T47D (cell line): ENCODE data around the gene PDE8A.
A peak's percentile ranks its signal among the peaks of the same experiment; 100 is the strongest.

Experiments
- DNase-seq, 2 experiments: peaks; one replicate each; pipeline versions ENCODE4 v3.0.0 to v3.0.0-alpha.2; 2011 to 2012; ENCODE audit warnings: low read depth in 1 of 2, low spot score in 1 of 2
- JUND ChIP-seq: IDR thresholded peaks from 2 replicates; pipeline ENCODE4 v1.6.1; 2012; ENCODE audit warnings: low read depth
- in situ Hi-C: cut with HindIII; loops from 2 replicates; pipeline ENCODE4 v1.10.0; 2016; ENCODE audit warnings: low sequenced_read_pairs, low pct_unique_long_range_greater_than_20kb

PDE8A gene

DNA sequence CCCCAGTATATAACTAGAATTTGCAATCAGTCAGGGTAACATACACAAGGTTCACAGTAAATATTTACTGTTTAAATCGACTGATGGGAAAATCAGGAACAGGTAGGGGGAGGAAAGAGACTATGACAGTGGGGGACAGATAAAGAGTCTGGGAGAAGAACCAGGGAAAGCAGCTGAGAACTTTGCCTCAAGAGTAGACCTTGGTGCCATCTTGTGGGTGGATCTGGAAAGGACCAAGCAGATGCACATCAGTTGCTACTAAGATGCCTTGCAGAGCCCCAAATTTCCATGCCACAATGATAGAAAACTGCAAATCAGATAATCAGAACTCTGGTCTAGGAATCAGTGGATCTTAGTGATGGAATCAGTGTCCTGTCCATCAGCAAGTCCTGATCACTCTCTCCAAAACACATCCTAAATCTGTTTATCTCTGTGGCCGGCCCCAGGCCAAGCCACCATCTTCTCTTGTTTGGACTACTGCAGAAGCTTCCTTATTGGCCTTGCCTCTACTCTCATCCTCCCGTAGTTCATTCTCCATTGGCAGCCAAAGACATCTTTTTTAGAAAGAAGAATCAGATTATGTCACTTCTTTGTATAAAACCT, 62.7 kb downstream of the PDE8A start:
- peak in 1 of 2 experiments; percentile 79 for DNase-seq
- in situ Hi-C loops, result no loop called here
- no peak for TF ChIP-seq JUND

DNA sequence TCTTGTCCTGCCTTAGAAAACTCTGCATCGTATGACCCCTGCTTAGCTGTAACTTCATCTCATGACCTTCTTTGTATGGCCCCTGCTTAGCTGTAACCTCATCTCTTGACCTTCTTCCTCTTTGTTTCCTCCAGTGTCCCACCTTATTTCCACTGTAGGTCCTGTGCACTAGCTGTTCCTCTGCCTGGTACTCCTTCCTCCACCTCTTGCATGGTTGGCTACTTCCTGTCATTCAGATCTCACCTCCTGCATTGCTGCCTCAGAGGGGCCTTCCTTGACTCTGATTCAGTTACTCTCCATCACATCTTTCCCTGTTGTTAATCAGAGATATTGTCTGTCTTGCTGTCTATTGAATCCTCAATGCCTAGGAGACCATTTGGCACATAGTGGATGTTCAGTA, 63.2 kb downstream of the PDE8A start:
- in situ Hi-C loops, result no loop called here

DNA sequence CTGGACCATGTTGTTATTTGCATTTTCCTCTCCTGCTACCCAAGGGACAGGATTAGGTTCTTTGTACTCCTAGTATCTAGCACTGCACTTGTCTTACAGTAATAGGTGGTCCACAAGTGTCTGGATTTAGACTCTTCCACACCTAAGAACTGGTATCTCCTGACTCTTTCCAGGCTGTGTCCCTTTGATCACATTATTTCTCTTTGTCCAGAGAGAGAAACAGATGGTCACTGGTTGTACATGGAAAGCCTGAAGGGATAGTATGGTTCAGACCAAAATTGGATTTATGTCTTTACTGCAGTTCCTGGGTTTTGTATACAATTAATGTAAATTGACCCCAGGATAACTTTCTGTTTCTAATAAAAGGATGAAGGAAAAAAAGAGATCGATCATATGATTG, 64.0 kb downstream of the PDE8A start:
- DNase-seq, result no peak
- no peak for TF ChIP-seq JUND
- in situ Hi-C loops, result no loop called here

More for the DNA sequence above, 63.2 kb downstream of the PDE8A start:
- no peak for TF ChIP-seq JUND
- no peak for DNase-seq

DNA sequence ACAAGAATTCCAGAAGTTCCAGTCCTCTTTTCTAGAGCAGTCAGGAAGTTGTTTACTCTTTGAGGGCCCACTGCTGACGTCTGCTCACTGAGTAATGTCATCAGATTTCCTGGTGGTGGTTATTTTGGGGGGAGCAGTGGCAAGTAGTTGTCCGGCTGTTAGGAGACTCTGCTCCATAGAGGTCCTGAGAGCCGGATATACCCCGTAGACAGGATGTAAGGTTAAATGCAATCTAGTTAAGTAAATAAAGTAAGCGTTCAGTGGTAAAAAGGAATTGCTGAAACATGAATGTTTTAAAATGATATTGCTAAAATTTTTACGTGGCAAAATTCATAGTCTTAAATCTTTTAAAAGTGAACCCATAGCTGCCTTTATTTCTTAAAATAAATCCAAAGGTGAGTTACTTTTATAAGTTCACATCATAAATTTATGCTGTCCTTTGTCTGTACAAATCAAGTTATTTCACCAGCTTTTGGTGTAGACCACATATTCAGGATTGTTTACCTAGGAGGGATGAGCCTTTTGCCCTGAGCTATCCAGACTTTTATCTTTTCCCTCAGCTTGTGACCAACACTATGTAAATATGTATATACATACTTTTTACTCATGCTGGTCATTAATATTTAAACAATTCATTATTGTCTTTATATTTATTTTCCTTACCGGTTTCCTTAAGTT, 65.8 kb downstream of the PDE8A start:
- peak in 1 of 2 experiments; percentile 29 for DNase-seq
- TF ChIP-seq JUND, result no peak
- in situ Hi-C loops, result no loop called here

DNA sequence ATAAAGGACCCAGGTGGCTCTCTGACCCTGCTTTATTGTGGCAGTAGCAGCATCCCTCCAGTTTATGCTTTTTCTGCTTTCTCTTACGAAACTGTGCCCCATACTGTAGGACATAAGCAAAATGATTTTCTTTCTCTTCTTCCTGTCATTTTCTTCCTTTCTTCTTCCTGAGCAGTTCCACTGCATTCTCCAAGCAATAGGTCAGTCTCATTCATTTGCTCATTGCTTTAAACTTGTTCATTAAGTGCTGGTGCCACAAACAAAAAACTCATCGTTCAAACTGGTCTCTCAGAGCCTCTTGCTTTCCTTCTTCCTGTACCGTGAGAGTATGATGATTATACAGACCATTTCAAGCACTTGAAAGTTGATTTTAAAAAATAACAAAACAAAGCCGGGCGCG, 66.8 kb downstream of the PDE8A start:
- no peak for DNase-seq
- TF ChIP-seq JUND, result no peak
- in situ Hi-C loops, result no loop called here

DNA sequence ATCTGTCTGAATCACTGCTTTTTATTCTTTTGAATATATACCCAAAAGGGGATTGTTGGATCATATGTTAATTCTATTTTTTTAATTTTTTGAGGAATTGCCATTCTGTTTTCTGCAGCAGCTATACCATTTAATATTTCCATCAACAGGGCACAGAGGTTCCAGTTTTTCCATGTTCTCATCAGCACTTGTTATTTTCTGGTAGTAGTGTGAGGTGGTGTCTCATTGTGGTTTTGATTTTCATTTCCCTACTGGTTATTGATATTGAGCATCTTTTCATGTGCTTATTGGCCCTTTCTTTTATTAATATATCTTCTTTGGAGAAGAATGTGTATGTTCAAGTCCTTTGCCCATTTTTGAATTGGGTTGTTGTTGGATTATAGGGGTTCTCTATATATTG, 68.1 kb downstream of the PDE8A start:
- TF ChIP-seq JUND, result no peak
- no peak for DNase-seq
- in situ Hi-C loops, result no loop called here

DNA sequence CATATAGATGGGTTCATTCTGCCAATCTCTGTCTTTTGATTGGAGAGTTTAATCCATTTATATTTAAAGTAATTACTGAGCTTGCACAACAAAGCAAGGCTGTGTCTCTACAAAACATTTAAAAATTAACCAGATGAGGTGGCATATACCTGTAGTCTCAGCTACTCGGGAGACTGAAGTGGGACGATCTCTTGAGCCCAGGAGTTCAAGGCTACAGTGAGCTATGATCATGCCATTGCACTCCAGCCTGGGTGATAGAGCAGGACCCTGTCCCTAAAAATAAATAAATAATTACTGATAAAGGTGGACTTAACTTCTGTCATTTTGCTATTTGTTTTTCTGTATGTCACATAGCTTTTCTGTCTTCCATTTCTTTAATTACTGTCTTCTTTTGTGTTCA, 78.1 kb downstream of the PDE8A start:
- no peak for DNase-seq
- in situ Hi-C loops, result no loop called here
- TF ChIP-seq JUND, result no peak

DNA sequence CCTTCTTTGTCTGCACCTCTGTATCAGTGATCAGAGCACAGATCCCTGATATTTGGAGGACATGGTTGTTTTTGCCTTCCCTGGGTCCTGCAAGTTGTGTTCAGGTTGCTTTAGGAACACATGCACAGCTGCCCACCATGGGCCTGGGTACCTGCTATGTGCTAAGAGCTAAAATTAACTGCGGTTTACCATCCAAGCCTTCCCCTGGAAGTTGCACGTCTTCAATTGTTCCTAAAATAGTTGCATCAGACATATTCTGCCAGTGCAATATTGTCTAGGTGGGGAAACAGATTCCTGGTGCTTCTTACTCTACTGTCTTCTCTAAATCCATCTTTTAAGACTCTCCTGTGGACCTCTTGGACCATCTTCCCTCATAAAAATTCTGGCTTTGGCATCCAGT, 80.9 kb downstream of the PDE8A start:
- DNase-seq, result no peak
- no peak for TF ChIP-seq JUND
- in situ Hi-C loops, result no loop called here

DNA sequence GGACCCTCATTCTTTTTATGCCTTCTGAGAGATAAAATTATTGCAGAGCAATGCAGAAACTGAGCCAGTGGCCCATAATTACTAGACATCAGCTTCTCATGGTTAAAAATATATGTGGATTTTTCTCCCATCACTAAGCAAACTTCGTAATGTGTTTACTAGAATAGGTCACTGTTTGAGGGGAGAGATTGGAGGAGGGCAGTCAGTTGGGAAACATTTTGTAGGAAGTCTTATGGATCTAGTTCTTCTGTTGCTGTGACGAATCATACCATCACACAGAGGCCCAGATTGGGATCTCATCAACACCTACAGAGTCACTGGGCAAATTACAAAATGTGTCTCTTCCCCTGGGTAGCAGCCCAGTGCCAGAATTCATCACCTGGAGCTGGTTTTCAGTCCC, 81.4 kb downstream of the PDE8A start:
- in situ Hi-C loops, result no loop called here
- TF ChIP-seq JUND, result no peak
- no peak for DNase-seq

DNA sequence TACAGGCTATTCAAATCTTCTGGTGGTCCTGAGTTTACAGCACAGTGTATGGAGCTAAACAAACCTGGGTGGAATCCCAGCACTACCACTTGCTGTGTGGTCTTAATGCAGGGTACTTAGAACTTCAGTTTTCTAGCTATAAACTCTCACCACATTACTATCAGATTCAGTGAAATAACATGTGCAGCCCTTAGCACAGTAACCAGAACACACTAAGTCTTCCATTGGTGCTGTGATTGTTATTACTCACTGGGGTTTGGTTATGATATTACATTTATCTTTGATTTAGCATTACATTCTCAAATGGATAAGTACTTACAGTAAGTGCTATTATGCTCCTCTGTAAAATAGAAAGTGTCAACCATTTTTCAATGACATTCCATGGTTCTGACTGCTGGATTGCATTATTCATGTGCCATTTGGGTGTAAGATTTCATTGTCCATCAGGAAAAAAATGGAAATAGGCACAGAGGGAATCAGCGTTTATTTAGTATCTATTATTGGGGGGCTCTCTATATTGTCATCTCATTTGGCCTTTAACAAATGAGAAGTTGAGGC, 81.9 kb downstream of the PDE8A start:
- in situ Hi-C loops, result no loop called here
- DNase-seq, result no peak
- TF ChIP-seq JUND, result no peak

DNA sequence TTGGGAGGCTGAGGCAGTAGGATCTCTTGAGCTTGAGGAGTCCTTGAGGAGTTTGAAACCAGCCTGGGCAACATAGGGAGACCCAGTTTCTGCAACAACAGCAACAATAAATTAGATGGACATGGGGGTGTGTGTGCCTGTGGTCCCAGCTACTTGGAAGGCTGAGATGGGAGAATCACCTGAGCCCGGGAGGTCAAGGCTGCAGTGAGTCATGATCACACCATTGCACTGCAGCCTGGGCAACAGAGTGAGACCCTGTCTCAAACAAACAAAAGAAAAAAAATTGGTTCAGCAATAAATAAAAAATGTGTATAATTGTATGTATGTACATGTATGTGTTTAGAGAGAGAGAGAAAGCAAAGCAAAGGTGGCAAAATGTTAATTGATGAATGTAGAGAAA, 83.1 kb downstream of the PDE8A start:
- in situ Hi-C loops, result no loop called here
- no peak for DNase-seq
- TF ChIP-seq JUND, result no peak

DNA sequence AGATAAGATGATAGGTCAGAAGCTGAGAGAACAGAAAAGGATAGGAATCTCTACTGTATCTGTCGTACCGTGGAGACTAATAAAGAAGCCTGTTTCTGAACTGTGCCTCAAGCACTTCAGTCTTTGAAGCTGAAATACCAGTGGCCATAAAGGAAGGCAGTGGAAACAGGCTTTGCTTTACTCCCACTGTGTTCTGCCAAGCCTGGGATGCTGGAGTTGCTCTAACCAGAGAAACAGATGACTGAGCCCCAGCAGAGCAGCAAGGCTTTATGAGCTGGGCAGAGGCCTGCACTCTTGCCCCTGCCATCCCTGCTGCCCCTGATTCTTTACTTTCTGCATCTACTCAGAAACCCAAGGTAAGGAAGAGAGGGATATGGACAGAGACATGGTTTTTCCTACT, 89.4 kb downstream of the PDE8A start:
- TF ChIP-seq JUND, result no peak
- no peak for DNase-seq
- in situ Hi-C loops, result no loop called here

DNA sequence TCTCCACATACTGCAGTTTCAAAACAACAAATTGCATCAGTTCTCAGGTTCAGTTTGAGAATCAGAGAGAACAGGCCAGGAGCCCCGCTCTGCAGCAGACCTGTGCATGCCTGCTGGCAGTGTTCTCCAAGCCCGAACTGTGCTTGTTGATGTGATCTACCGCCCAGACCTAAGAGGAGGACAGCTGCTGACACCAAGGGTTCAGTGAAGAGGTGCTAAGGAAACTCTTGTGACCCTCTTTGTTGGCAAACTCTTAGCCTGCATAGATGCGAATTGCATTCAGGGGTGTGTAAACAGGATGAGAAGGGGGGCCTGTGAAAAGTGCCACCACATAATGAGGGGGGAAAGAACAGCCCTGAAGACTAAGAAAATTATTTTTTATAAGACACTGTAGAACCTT, 89.8 kb downstream of the PDE8A start:
- TF ChIP-seq JUND, result no peak
- in situ Hi-C loops, result no loop called here

More for the DNA sequence above, 89.8 kb downstream of the PDE8A start:
- DNase-seq, result no peak
